PFSK-1 (cell line): ENCODE measurements around the gene COX6A2.

Experiments
- FOXP2 ChIP-seq: optimal IDR thresholded peaks from 2 replicates; pipeline ENCODE3; 2011; ENCODE audit warnings: borderline replicate concordance, control low read depth, inconsistent platforms; ENCODE audit not compliant: insufficient read depth; ENCODE audit errors: extremely low read length, extremely low read depth
- POLR2AphosphoS5 ChIP-seq: IDR thresholded peaks from 2 replicates; pipeline ENCODE4 v1.6.1; 2012; ENCODE audit warnings: low read depth, mild to moderate bottlenecking, control low read depth, low read length, moderate library complexity
- SIN3A ChIP-seq: IDR thresholded peaks from 2 replicates; pipeline ENCODE4 v1.6.1; 2012; ENCODE audit warnings: mild to moderate bottlenecking, low read length, moderate library complexity, borderline replicate concordance; ENCODE audit not compliant: insufficient read depth
- TAF1 ChIP-seq: IDR thresholded peaks from 2 replicates; pipeline ENCODE4 v1.6.1; 2012; ENCODE audit warnings: low read length, control low read depth, borderline replicate concordance; ENCODE audit not compliant: insufficient read depth
- TF ChIP-seq, protein P1 (sequence below), 2 experiments: IDR thresholded peaks; 2 replicates each; pipeline versions ENCODE4 v1.6.1 to v1.8.0; 2011 to 2012; ENCODE audit warnings: low read depth in 2 of 2, low read length in 2 of 2, control low read depth in 1 of 2, inconsistent platforms in 1 of 2, mild to moderate bottlenecking in 1 of 2, moderate library complexity in 1 of 2; ENCODE audit not compliant: insufficient read depth in 1 of 2

Gene COX6A2

DNA sequence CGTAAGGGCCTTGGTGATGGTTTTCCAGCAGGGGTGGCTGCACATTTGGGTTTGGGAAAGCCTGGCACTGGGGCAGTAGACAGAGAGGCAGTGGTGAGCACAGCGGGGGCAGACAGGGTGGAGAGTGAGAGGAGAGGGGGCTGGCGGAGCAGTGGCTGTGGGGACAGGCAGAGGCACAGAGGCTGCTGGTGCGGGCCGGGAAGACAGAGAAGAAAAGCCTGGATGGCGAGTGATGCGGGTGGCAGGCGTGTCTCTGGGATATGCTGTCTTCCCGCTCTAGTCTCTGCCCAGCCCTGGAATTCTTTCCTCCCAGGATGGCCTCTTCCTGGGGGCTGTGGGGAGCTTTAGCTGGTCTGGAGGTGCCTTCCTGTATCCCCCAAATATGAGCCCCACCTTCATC is 18.1 kb downstream of the COX6A2 start:
- no peak for TF ChIP-seq FOXP2
- TF ChIP-seq, protein P1, sequence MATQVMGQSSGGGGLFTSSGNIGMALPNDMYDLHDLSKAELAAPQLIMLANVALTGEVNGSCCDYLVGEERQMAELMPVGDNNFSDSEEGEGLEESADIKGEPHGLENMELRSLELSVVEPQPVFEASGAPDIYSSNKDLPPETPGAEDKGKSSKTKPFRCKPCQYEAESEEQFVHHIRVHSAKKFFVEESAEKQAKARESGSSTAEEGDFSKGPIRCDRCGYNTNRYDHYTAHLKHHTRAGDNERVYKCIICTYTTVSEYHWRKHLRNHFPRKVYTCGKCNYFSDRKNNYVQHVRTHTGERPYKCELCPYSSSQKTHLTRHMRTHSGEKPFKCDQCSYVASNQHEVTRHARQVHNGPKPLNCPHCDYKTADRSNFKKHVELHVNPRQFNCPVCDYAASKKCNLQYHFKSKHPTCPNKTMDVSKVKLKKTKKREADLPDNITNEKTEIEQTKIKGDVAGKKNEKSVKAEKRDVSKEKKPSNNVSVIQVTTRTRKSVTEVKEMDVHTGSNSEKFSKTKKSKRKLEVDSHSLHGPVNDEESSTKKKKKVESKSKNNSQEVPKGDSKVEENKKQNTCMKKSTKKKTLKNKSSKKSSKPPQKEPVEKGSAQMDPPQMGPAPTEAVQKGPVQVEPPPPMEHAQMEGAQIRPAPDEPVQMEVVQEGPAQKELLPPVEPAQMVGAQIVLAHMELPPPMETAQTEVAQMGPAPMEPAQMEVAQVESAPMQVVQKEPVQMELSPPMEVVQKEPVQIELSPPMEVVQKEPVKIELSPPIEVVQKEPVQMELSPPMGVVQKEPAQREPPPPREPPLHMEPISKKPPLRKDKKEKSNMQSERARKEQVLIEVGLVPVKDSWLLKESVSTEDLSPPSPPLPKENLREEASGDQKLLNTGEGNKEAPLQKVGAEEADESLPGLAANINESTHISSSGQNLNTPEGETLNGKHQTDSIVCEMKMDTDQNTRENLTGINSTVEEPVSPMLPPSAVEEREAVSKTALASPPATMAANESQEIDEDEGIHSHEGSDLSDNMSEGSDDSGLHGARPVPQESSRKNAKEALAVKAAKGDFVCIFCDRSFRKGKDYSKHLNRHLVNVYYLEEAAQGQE (IDR thresholded peaks at IDR 0.05; ENCODE audit: insufficient read depth in 1 of 2, low read depth in 2 of 2, low read length in 2 of 2): no peak
- no peak for TF ChIP-seq SIN3A
- TF ChIP-seq POLR2AphosphoS5: no peak
- TF ChIP-seq TAF1: no peak

DNA sequence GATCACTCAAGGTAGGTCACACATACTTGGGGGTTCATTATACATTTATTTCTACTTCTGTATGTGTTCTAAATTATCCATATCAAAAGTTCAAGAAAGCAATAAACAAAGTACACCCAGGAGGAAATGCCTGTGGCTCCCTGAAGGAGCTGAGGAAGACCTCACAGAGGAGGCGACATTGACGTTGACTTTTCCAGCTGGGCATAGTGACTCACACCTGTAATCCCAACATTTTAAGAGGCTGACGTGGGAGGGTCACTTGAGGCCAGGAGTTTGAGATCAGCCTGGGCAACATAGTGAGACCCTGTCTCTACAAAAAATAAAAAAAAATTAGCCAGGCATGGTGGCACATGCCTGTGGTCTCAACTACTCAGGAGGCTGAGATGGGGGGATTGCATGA is 18.7 kb downstream of the COX6A2 start:
- TF ChIP-seq FOXP2 (no peak), SIN3A (no peak), TAF1 (no peak), POLR2AphosphoS5 (no peak)
- TF ChIP-seq, protein P1 (IDR thresholded peaks at IDR 0.05; ENCODE audit: insufficient read depth in 1 of 2, low read depth in 2 of 2, low read length in 2 of 2): no peak

DNA sequence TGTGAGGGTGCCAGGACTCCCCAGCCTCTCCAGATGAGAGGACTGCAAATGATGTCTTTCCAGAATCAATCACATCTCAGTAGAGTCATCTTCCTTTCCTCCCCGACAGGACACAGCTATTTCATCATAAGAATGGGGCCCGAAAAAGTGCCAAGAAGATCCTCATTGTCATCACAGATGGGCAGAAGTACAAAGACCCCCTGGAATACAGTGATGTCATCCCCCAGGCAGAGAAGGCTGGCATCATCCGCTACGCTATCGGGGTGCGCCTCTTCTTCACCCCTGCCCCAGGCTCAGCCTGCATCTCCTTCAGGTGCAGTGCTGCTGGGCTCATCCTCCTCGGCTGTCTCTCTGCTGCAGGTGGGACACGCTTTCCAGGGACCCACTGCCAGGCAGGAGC is 20.8 kb downstream of the COX6A2 start:
- TF ChIP-seq, protein P1 (IDR thresholded peaks at IDR 0.05; ENCODE audit: insufficient read depth in 1 of 2, low read depth in 2 of 2, low read length in 2 of 2): no peak
- TF ChIP-seq TAF1 (no peak), SIN3A (no peak), POLR2AphosphoS5 (no peak), FOXP2 (no peak)

DNA sequence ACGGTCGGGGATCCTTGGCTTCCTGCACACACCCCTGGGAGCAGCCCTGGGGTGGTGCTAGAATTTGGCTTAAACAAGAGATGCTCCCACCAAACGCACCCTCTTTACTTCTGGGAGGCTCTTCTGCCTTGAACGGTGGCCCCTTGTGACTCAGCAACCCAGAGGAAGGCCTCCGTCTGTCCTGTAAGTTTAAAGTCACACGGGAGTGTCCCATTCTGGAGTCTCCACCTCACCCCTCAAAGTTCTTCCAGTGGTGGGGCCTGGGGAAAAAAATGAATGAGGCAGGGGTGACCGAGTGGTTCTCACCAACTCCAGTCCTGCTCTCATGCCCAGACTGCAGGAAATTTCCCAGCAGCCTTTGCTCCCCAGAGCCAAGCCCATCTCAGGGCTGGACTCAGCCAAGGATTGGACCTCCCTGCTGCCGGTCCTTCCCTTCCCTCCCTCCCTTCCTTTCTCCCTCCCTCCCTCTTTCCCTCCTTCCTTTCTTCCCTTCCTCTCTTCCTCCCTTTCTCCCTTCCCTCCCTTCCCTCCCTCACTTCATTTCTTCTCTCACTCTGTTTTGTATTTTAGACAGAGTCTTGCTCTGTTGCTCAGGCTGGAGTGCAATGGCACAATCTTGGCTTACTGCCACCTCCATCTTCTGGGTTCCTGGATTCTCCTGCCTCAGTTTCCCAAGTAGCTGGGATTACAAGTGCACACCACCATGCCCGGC is 23.7 kb downstream of the COX6A2 start:
- peak; percentile 97; the same call in 1 of the 2 replicates for TF ChIP-seq TAF1
- peak; percentile 97 for TF ChIP-seq POLR2AphosphoS5
- TF ChIP-seq SIN3A: no peak
- TF ChIP-seq, protein P1 (IDR thresholded peaks at IDR 0.05; ENCODE audit: insufficient read depth in 1 of 2, low read depth in 2 of 2, low read length in 2 of 2): 0 out of 4 replicates have a peak, but pooled peaks of 1 of the 2 experiments have one; percentile 15
